Erythroblast (primary cell): ENCODE measurements around the gene FAM181B.

Source experiments
- DNase-seq, 2 experiments: peaks; one replicate each; lab custom pipeline; 2025; lab: John Stamatoyannopoulos, UW
- GATA1 ChIP-seq: IDR thresholded peaks from 2 replicates; pipeline ENCODE4 v1.6.1; 2011; ENCODE audit warnings: low read depth, mild to moderate bottlenecking, control low read depth, low read length, moderate library complexity
- POLR2A ChIP-seq: IDR thresholded peaks from 2 replicates; pipeline ENCODE4 v1.6.1; 2011; ENCODE audit warnings: mild to moderate bottlenecking, low read length

FAM181B gene

GRCh38 chr11:82682003-82682751 is 51.5 kb downstream of the FAM181B start:
- no peak for TF ChIP-seq POLR2A
- TF ChIP-seq GATA1 = no peak
- peak; percentile 71 to 73 for DNase-seq

- peak; percentile 17 to 76 for DNase-seq
- TF ChIP-seq POLR2A = no peak
- no peak for TF ChIP-seq GATA1
Observed at GRCh38 chr11:82680252-82680651, 53.4 kb downstream of the FAM181B start.
